Stimulated activated CD8-positive, alpha-beta memory T cell treated with anti-CD3 and anti-CD28 coated beads, Interleukin-7, amount 100 ng/mL, for 4 hours (primary cell): Measurements from ENCODE around the gene IL11.
A peak's percentile ranks its signal among the peaks of the same experiment; 100 is the strongest.

ENCODE experiments used
- DNase-seq, 2 donors: peaks; one replicate each; pipeline ENCODE4 v3.0.0-alpha.2; 2020; ENCODE audit warnings: low read depth in 2 of 2

The IL11 gene

DNA sequence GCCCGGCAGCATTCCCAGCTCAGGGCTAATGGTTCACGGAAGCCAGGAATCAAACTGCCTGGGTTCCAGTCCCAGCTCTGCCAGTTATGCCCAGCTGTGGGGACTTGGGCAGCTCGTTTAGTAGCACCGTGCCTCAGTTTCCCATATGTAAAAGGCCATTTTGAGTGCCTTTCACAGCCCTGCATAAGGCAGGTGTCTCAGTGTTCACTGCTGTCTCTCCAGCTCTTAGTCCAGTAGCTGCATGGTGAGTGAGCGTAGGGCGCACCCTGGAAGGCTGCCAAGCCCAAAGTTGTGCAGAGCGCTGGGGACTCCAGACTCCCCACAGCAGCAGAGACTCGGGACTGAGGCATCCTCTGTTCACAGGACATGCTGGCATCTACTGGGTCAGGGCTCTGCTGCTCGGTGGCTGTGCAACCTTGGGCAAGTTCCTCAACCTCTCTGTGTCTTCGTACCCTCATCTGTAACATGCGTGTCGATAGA lies 21.0 kb upstream of the IL11 start:
- no peak for DNase-seq

DNA sequence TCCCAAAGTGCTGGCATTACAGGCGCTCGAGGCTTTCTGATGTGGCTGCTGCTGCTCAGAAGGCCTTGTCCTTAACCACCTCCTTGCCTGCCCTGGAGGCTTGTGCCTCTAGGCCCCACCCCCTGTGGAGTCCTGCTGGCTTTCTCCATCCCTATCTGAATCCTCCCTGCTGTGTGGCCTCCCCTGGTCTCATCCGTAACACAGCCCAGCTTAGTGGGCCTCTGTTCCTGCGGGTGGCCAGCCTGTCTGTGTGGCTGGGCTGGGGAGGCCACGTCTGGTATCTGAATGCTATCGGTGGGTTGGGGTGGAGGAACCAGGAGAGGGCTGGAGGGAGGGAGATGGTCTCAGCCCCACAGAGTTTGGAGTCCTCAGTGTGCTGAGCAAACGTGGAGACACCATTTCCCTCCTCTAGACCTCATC lies 20.2 kb upstream of the IL11 start:
- no peak for DNase-seq

GRCh38 chr19:55389386-55390317 lies 19.4 kb upstream of the IL11 start:
- no peak for DNase-seq

DNA sequence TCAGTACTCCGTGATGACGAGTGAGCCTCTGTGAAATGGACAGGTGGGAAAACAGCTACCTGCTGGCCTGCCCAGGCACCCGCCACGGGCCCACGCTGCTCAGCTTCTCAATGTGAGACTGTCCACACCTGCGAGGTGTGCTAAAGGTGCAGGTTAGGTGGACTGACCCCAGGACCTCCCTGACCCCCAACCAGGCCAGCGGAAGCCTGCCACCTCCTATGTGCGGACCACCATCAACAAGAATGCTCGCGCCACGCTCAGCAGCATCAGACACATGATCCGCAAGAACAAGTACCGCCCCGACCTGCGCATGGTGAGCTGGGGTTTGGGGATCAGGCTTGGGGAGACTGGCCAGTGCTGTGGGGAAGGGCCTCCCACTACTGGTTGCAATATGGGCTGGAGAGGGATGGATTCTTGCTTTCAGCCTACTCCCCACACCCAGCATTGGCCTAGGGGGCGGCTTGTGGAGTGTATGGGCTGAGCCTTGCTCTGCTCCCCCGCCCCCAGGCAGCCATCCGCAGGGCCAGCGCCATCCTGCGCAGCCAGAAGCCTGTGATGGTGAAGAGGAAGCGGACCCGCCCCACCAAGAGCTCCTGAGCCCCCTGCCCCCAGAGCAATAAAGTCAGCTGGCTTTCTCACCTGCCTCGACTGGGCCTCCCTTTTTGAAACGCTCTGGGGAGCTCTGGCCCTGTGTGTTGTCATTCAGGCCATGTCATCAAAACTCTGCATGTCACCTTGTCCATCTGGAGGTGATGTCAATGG lies 17.7 kb upstream of the IL11 start:
- DNase-seq: no peak

DNA sequence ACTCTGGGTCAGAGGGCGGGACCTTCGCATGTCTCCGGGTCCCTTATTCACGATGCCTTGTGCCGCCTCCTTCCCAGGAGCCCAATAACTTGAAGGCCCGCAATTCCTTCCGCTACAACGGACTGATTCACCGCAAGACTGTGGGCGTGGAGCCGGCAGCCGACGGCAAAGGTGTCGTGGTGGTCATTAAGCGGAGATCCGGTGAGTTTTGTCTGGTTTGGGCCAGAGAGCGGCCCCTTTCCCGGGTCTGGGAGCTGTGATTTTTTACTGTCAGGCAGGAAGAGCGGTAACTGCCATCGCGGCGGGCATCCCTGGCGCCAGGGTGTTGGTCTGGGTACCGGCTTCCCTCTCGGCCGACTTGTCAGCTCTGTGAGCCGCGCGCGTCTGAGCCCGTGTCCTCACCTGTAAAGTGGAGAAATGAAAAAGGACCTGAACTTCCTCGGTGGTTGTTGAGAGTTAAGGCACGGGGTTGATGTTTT lies 16.3 kb upstream of the IL11 start:
- DNase-seq: peak in 1 of 2 donors; percentile 8

DNA sequence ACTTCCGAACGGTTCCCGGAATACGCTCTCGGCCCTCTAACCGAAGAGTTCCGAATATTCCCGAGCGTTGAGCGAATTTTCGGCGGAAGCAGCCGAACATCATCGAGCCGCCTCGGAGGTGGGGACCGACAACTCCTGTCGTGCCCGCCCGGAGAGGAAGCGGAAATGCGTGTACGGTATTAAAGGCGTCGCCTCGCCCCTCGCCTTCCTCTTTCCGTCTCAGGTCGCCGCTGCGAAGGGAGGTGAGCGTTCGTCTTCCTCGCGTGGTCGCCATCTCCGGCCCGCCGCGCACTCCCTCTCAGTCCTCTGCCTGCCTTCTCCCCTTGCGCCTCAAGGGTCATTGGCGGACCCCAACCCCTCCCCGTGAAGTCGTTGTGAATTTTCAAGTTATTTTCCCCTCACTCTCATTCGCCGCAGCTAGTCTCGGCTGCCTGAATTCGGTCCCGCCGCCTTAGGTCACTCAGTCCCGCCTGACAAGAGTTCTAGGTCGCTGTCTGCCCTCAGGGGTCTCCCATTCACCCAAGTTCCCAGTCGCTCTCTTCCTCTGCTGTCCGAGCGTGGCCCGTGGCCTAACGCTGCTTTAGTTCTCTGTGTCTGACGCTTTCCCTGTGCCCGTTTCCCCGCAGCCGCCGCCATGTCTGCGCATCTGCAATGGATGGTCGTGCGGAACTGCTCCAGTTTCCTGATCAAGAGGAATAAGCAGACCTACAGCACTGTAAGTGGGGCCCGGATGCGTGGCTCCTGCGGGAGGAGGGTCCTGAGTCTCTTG lies 15.6 kb upstream of the IL11 start, which contains the start of gene RPL28:
TSS of gene RPL28 (plus strand) at position 209 of the 769 bp plus-strand sequence. CDS start at position 635, 426 bp downstream.
- DNase-seq: peak; percentile 95 to 97

GRCh38 chr19:55384920-55385723 lies 14.9 kb upstream of the IL11 start:
- DNase-seq: peak; percentile 86 to 90

DNA sequence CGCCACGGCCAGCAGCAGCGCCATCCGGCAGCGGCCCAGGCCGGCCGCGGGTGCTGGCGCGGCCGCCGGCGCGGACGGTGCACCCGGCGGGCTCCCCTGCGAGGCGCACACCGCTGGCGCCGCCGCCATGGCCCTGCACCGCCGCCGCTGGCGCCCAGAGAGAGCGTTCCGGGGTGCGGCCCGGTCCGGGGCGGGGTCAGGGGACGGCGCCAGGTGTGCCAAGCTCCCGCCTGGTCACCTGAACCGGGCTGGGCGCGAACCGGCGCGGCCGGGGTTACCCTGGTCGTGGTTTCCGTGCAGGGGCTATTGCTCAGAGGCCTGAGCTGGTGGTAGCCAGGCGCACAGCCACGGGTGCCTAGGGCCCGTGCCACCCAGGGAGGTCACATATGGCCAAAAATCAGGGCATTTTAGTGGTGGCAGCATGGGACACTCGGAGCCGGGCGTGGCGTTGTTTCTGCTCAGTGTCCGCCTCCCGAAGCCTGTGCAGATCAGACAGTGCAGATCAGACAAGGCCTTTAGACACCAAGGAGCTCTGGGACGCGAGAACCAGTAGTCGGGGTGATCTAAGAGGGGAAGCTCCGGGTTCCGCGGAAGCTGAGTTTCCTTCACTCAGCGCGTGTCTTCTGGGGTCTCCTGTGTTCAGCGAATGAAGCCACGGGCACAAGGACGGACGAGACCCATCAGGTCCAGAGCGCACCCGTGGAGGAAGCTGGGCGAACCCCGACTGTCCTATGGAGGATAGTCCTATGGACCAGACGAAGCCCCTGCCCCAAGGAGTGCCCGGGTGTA lies 14.1 kb upstream of the IL11 start, which contains the start of gene TMEM238:
TSS of gene TMEM238 (minus strand) at position 162 of the 789 bp plus-strand sequence. CDS start at position 129, 33 bp downstream.
- DNase-seq: peak in 1 of 2 donors; percentile 26

DNA sequence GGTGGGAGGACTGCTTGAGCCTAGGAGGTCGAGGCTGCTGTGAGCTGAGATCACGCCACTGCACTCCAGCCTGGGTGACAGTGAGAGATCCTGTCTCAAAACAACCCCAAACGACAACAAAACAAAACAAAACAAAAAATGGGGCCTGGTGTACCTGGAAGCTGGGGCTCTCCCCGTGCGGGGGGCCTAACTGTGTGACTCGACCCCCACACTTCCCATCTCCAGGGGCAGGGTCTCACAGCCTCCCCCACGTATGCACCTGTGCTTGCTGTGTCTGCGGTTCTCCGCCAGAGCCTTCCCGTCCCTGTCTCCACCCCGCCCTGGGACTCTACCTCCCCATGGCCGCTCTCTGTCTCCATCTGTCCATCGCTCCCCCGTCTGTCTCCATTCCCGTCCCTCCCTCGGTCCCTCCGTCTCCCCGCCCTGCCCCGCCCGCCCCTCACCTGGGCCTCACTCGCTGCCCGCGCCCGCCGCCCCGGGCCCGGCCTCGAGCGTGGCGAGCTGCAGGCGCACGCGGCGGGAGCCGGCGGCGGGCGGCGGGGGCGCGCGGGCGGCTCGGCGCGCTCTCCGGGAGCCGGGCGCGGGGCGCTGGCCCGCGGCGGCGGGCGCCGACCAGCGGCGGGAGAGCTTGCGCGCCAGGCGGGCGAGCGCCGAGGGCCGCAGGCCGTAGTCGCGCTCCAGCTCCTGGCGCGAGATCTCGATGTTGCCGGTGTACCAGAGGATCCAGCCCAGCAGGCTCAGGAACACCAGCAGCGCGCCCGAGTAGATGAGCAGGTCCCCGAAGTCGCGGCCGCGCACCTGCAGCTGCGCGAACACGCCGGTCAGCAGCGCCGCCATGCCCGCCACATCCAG lies 13.2 kb upstream of the IL11 start:
- peak in 1 of 2 donors; percentile 27 for DNase-seq

DNA sequence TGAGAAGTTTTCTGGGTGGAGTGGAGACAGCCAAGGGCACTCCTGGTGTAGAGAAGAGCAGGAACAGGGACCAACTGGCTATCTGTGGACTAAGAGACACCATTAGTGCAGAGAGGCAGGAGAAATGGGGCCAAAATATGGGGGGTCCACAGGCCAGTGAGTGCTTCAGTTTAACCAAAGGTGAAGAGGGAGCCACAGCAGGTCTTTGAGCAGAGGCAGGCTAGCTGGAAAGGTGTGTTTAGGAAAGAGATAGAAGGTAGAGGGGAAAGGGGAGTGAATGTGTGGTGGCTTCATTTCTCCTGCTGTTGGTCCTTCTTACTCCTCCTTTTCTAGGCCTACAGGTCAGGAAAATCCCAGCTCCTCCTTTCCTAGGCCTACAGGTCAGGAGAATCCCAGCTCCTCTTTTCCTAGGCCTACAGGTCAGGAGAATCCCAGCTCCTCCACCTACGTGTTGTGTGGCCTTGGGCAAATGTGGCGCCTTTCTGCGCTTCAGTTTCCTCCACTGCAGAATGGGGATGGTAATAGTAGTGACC lies 12.3 kb upstream of the IL11 start:
- DNase-seq: no peak

DNA sequence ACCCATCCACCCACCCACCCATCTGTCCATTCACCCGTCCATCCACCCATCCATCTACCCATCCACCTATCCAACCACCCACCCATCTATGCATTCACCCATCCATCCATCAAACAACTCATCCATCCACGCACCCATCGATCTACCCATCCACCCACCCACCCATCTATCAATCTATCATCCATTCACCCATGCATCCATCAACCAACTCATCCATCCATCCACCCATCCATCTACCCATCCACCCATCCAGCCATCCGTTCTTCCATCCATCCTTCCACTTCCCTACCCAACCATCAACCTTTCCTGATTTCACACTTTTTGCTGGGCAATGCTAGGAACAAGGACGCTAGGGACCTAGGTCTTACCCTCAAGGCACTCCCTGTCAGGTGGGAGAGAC lies 11.8 kb upstream of the IL11 start:
- DNase-seq: no peak

DNA sequence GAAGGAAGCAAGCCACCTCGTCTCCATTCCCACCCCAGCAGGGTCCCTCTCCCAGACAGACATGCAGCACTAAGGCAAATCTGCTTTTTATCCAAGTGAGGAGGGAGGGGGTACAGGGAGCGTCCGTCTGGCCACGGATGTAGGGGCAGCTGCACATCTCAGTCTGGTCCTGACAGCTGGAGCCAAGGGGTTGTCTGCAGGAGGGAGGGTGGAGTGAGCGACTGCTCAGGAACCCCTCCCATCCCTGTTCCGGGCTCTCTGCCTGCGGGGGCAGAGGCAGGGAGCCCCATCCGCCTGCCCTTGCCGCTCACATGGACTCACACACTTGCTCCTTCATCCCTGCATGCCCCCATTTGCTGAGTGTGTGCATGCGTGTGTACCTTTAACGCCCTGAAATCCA lies 8.9 kb upstream of the IL11 start:
- no peak for DNase-seq

- DNase-seq: no peak
Measured at GRCh38 chr19:55377356-55378131, 7.3 kb upstream of the IL11 start.

DNA sequence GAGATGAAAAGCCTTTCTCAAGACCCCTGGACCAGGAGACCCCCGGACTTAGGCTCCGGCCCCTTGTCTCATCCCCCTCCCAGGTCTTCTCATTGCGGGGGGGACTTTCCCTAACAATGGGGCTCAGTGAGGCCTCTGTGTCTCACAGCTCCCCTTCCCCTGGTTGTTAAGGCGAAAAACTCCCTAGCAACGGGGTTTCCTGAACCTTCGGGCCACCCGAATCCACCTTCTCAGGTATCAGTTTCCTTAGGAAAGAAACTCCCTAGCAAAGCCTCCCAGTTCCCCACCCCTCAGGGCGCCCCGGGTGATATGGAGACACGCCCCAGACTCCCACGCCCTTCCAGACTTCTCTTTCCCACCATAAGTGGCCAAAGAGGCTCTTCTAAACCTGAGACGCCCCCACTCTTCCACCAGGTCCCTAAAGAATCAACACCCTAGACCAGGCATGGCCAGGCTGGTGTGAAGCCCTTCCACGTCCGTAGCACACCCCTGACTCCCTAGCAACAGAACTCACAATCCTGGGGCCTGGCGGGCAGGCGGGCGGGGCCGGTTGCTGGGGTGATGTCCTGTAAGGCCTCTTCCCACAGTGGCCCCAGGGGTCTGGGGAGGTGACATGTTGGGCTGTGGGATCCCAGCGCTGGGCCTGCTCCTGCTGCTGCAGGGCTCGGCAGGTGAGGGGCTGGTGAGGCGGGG lies 6.1 kb upstream of the IL11 start, which contains the start of gene TMEM190:
TSS of gene TMEM190 (plus strand) at position 586 of the 693 bp plus-strand sequence. CDS start at position 614, 28 bp downstream.
- no peak for DNase-seq

DNA sequence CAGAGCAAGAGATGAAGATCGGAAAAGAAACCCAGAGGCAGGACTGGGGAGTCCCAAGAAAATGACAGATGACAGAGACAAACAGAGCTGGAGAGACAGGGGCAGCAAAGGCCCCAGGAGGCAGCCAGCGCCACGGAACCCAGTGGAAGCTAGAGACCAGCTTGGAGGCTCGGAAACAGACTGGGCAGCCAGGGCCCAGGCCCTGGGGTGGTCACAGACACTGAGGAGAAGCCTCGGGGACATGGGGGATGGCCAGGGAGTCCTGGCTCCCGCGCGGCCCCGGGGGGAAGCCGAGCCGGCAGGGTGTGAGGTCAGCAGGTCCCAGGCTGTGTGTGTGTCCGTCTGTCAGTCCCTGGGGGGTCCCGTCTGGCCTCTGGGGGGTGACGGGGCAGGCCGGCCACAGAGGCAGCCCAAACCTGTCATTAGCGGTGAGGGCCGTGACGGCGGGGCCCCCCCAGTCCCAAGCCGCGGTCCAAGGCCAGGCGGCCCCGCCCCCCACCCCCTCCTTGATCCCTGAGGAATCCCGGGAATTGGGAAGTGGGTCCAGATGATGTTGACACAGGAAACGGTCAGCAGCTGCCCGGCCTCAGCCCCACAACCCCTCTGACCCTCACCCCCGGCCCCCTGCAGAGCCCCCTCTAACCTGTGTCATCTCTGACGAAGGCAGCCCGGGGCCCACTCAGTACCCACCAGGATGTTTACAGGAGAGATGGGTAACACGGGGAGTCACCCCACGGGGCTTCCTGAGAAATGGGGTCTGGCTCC lies 3.9 kb upstream of the IL11 start:
- no peak for DNase-seq

DNA sequence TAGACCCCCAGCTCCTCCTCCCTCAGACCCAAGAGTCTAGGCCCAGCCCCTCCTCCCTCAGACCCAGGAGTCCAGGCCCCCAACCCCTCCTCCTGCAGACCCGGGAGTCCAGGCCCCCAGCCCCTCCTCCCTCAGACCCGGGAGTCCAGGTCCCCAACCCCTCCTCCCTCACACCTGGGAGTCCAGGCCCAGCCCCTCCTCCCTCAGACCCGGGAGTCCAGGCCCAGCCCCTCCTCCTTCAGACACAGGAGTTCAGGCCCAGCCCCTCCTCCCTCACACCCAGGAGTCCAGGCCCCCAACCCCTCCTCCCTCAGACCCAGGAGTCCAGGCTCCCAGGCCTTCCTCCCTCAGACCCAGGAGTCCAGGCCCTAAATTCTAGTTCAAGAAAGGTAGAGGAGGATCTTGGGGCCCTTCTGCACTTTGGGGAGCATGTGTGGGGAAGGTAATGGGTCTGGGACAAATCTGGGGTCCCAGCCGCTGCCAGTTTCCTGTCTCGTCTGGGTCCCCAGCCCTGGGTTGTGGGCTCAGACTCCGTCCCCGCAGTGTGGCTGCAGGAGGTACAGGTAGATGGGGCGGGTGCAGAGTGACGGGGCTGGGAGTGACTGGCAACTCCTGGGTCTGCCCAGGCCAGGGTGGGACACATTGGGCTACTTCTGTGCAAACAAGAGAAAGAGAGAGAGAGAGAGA lies 3.2 kb upstream of the IL11 start:
- DNase-seq: no peak
